RWPE1 (cell line): ENCODE data around the gene CHMP6.

ENCODE experiments used
- CTCF ChIA-PET: fragments of 350-600 bp; sonication (Branson Sonifier 250); formaldehyde crosslinking; extraction: SDS; loops from one replicate; lab custom pipeline; 2021; lab: Yijun Ruan, JAX
- POLR2A ChIA-PET: fragments of 400-600 bp; formaldehyde crosslinking; extraction: SDS; loops from one replicate; lab custom pipeline; 2020; ENCODE audit warnings: antibody characterized with exemption; ENCODE audit not compliant: low non-redundant PET; lab: Yijun Ruan, JAX
- DNase-seq: peaks from one replicate; pipeline ENCODE4 v3.0.0; 2012; ENCODE audit warnings: low spot score
- H3K27ac ChIP-seq: fragments of 450-650 bp; 2 replicates; pipeline ENCODE4 v1.5.1; 2017
- CTCF ChIP-seq: fragments of 450-650 bp; conservative IDR thresholded peaks from 2 replicates; pipeline ENCODE4 v1.5.1; 2017; ENCODE audit warnings: low read depth, mild to moderate bottlenecking

The CHMP6 gene

GRCh38 chr17:81032641-81033480 lies 41.2 kb downstream of the CHMP6 start:
- peak overlapping the region; percentile 98 for H3K27ac ChIP-seq
- ChIA-PET CTCF (interaction anchor here (0.6 to 2.6 kb wide), 3 partner anchors 9 to 25 kb away, joined by 3 to 10 read pairs (median 5); no protein-coding TSS in a partner anchor), POLR2A (no interaction called here)
- TF ChIP-seq CTCF, result no peak
- no peak for DNase-seq

GRCh38 chr17:81033535-81034167 lies 42.0 kb downstream of the CHMP6 start:
- H3K27ac ChIP-seq, result peak overlapping the region; percentile 98
- ChIA-PET CTCF (interaction anchor here (2.6 kb wide), 1 partner anchor 10 kb away, joined by 10 read pairs; no protein-coding TSS in a partner anchor), POLR2A (no interaction called here)
- no peak for DNase-seq
- TF ChIP-seq CTCF, result no peak

GRCh38 chr17:81034168-81034777 lies 42.6 kb downstream of the CHMP6 start:
- H3K27ac ChIP-seq, result peak overlapping the region; percentile 98
- no peak for TF ChIP-seq CTCF
- no peak for DNase-seq
- CTCF ChIA-PET, result interaction anchor here (0.6 to 2.6 kb wide), 2 partner anchors 11 to 768 kb away, joined by 3 to 10 read pairs; no protein-coding TSS in a partner anchor
- POLR2A ChIA-PET, result no interaction called here

- peak; percentile 99 for DNase-seq
- H3K27ac ChIP-seq, result peak within 1 kb of the TSS; percentile 98
- POLR2A ChIA-PET, result no interaction called here
- no peak for TF ChIP-seq CTCF
- CTCF ChIA-PET, result interaction anchor here (0.6 to 2.6 kb wide), 2 partner anchors 11 to 769 kb away, joined by 3 to 10 read pairs; no protein-coding TSS in a partner anchor
Measured at GRCh38 chr17:81034779-81035520, 43.3 kb downstream of the CHMP6 start, which contains the start of gene BAIAP2. Gene BAIAP2 (plus strand): TSS chr17:81035151. CDS start chr17:81035255, 104 bp downstream.

GRCh38 chr17:81035521-81036196 lies 44.0 kb downstream of the CHMP6 start:
- CTCF ChIA-PET, result no interaction called here
- H3K27ac ChIP-seq, result peak overlapping the region; percentile 98
- POLR2A ChIA-PET, result interaction anchor here (0.7 kb wide), 1 partner anchor 36 kb away, joined by 5 read pairs; no protein-coding TSS in a partner anchor
- no peak for TF ChIP-seq CTCF
- no peak for DNase-seq
